MCF 10A (cell line): ENCODE data around the gene DCST2. TPM values are rescaled to one million over a fixed set of nuclear protein-coding genes. Genes with fewer than 3 reads are reported as not detected.
A peak's percentile ranks its signal among the peaks of the same experiment; 100 is the strongest.

ENCODE experiments used
- BruUV-seq: library from RNA; stranded (reverse); fragments of 400-500 nt; replicated peaks from 2 replicates; lab custom pipeline; 2021; lab: Mats Ljungman, UMichigan
- CTCF ChIA-PET: fragments of 300-600 bp; sonication (Branson Sonifier 250); formaldehyde crosslinking; extraction: SDS; loops from one replicate; lab custom pipeline; 2021; ENCODE audit warnings: antibody characterized with exemption, inconsistent platforms; lab: Yijun Ruan, JAX
- POLR2A ChIA-PET: fragments of 300-600, 350-650 bp; sonication (Branson Sonifier 250); formaldehyde crosslinking; extraction: SDS; loops from one replicate; lab custom pipeline; 2020; ENCODE audit warnings: antibody characterized with exemption, inconsistent platforms; lab: Yijun Ruan, JAX
- DNase-seq: peaks from one replicate; pipeline ENCODE4 v3.0.0-alpha.2; 2018; ENCODE audit not compliant: unreplicated experiment
- H3K27ac Mint-ChIP-seq: one replicate; pipeline ENCODE4 v1.8.0; 2022; ENCODE audit warnings: mild to moderate bottlenecking, low read depth, mixed read lengths; ENCODE audit not compliant: unreplicated experiment
- H3K27me3 Mint-ChIP-seq: one replicate; pipeline ENCODE4 v1.8.0; 2022; ENCODE audit warnings: mixed read lengths; ENCODE audit not compliant: insufficient read depth, unreplicated experiment
- H3K36me3 Mint-ChIP-seq: one replicate; pipeline ENCODE4 v1.8.0; 2022; ENCODE audit warnings: mild to moderate bottlenecking, moderate library complexity, mixed read lengths; ENCODE audit not compliant: insufficient read depth, unreplicated experiment
- H3K4me1 Mint-ChIP-seq: one replicate; pipeline ENCODE4 v1.8.0; 2022; ENCODE audit warnings: mixed read lengths; ENCODE audit not compliant: insufficient read depth, unreplicated experiment
- H3K4me3 Mint-ChIP-seq: one replicate; pipeline ENCODE4 v1.8.0; 2022; ENCODE audit warnings: mild to moderate bottlenecking, moderate library complexity, mixed read lengths; ENCODE audit not compliant: unreplicated experiment
- H3K9me3 Mint-ChIP-seq: one replicate; pipeline ENCODE4 v1.8.0; 2022; ENCODE audit warnings: mixed read lengths; ENCODE audit not compliant: unreplicated experiment
- CTCF ChIP-seq: fragments of 200-600 bp; IDR thresholded peaks from one replicate; pipeline ENCODE4 v1.8.0; 2022; ENCODE audit warnings: antibody characterized with exemption, mild to moderate bottlenecking; ENCODE audit not compliant: unreplicated experiment
- intact Hi-C: fragments of 100-400 bp; cut with micrococcal nuclease; formaldehyde crosslinking; loops from 2 replicates; pipeline ENCODE4 v1.14.1; 2022
- total RNA-seq: library from RNA; stranded (reverse); gene quantifications from 2 replicates; pipeline ENCODE4 v1.2.3, GENCODE V29; 2022

The DCST2 gene
- total RNA-seq, 1 experiment from 2014 or later = 0.91 TPM

DNA sequence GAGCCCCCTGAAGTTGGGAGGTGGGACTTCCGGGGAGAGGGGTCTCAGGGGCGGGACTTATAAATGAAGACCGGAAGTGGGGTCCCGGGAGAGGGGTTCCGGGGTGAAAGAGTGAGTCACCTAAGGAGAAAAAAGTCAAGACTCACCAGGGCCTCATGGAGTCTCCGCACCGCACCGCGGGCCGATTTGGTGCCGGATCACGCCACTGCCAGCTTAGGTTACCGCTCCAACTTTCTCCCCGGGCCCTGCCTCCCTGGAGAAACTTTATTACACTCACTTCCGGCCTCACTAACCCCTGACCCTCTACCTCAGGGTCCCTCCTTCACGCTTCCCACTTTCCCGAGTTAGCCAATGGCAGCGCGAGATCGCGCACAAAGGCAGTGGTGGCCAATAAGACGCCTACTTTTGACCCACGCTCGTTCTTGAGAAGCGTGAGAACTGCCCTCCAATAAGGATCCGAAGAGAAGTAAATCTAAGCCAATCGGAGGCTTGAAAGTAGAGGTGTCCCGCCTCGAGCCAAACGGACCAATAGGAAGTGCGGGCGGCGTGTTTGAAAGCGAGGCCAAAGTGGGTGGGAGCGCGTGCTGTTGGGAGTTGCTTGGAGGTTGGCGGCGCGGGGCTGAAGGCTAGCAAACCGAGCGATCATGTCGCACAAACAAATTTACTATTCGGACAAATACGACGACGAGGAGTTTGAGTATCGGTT, 59.3 kb downstream of the DCST2 start, which contains the start of gene CKS1B:
Gene CKS1B, plus strand, starts transcription at position 580 of the 706 bp plus-strand sequence. Its CDS starts 65 bp downstream, at position 645.
- H3K4me3 Mint-ChIP-seq = no peak within 1 kb of the TSS
- peak; percentile 100 for DNase-seq
- TF ChIP-seq CTCF = no peak
- H3K9me3 Mint-ChIP-seq = no peaks in the 10 kb centered on the region
- CTCF ChIA-PET = interaction anchor here (0.8 to 6.7 kb wide), 13 partner anchors 8 to 493 kb away, joined by 3 to 64 read pairs (median 5); partner anchors contain the start of genes FLAD1, LENEP, PBXIP1 and PYGO2
- no peaks in the 10 kb centered on the region for H3K27me3 Mint-ChIP-seq
- H3K4me1 Mint-ChIP-seq = peaks cover 32% of the 10 kb centered on the region
- no TSS peak for BruUV-seq
- intact Hi-C loops = loop anchor here (1.0 to 5.0 kb wide), 2 partner anchors 28 to 198 kb away; partner anchors contain the start of genes KRTCAP2, TRIM46 and ZBTB7B
- POLR2A ChIA-PET = interaction anchor here (0.6 to 41.1 kb wide), 32 partner anchors 3 to 1438 kb away, joined by 3 to 1917 read pairs (median 6); partner anchors contain the start of genes ADAM15, CKS1B, EFNA1 and EFNA3
- peaks cover 33% of the 10 kb centered on the region for H3K36me3 Mint-ChIP-seq
- no peak within 1 kb of the TSS for H3K27ac Mint-ChIP-seq

DNA sequence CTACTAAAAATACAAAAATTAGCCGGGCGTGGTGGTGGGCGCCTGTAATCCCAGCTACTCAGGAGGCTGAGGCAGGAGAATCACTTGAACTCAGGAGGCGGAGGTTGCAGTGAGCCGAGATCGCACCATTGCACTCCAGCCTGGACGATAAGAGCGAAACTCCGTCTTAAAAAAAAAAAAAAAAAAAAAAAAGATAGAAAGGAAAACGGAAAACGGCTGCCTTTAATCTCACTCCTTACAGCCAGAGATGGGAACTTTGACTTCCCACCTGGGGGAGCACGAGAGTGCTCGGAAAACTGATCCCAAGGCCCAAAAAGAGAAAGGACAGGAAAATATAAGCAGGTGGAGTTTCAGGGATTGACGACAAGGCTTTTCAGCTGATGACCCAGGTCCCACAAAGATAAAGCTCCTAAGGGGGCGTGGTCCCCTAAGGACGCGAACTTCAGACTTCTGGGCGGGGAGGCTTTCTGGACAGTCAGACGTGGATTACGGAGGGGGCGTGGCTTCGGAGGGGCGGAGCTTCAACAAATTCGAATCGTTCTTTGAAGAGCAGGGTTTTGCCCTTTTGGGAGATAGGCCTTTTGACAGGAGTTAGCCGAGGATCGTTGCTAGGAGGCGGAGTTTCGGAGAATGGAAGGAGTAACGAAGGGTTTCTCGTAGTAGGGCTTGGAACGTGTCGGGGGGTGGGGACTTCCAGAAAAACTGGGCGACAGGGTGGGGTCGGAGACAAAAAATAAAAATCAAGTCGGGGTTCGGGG, 60.1 kb downstream of the DCST2 start:
- intact Hi-C loops = loop anchor here (1.0 to 5.0 kb wide), 4 partner anchors 29 to 199 kb away; partner anchors contain the start of genes ADAM15, KRTCAP2, TRIM46 and ZBTB7B
- Mint-ChIP-seq H3K36me3 (peaks cover 34% of the 10 kb centered on the region), H3K9me3 (no peaks in the 10 kb centered on the region), H3K27me3 (no peaks in the 10 kb centered on the region), H3K4me1 (peaks cover 33% of the 10 kb centered on the region), H3K4me3 (no peak overlapping the region), H3K27ac (no peak overlapping the region)
- ChIA-PET CTCF (interaction anchor here (0.6 to 6.7 kb wide), 17 partner anchors 8 to 493 kb away, joined by 3 to 64 read pairs (median 5); partner anchors contain the start of genes FLAD1, LENEP, PBXIP1 and PYGO2), POLR2A (interaction anchor here (0.6 to 41.1 kb wide), 35 partner anchors 3 to 1500 kb away, joined by 3 to 1917 read pairs (median 6); partner anchors contain the start of genes ADAM15, CKS1B, EFNA1 and EFNA3)
- peak; percentile 100 for DNase-seq
- BruUV-seq = no TSS peak
- TF ChIP-seq CTCF = peak; percentile 27

- TSS peak; percentile 56 for BruUV-seq
- no peaks in the 10 kb centered on the region for H3K9me3 Mint-ChIP-seq
- peaks cover 37% of the 10 kb centered on the region for H3K4me1 Mint-ChIP-seq
- H3K27ac Mint-ChIP-seq = no peak overlapping the region
- intact Hi-C loops = loop anchor here (1.0 to 5.0 kb wide), 4 partner anchors 10 to 200 kb away; partner anchors contain the start of genes ADAM15, KRTCAP2 and TRIM46
- peak; percentile 100 for DNase-seq
- ChIA-PET CTCF (interaction anchor here (0.5 to 6.7 kb wide), 23 partner anchors 10 to 776 kb away, joined by 3 to 64 read pairs (median 4); partner anchors contain the start of genes FLAD1, LENEP, PYGO2 and ZBTB7B), POLR2A (interaction anchor here (0.7 to 41.1 kb wide), 33 partner anchors 2 to 1149 kb away, joined by 3 to 1917 read pairs (median 7); partner anchors contain the start of genes ADAM15, CKS1B, EFNA1 and EFNA3)
- no peaks in the 10 kb centered on the region for H3K27me3 Mint-ChIP-seq
- no peak for TF ChIP-seq CTCF
- H3K4me3 Mint-ChIP-seq = no peak overlapping the region
- peaks cover 38% of the 10 kb centered on the region for H3K36me3 Mint-ChIP-seq
Measured at GRCh38 chr1:154972517-154973343, 60.9 kb downstream of the DCST2 start.
